ENCODE data around the gene TNNI3K.

The TNNI3K gene

DNA sequence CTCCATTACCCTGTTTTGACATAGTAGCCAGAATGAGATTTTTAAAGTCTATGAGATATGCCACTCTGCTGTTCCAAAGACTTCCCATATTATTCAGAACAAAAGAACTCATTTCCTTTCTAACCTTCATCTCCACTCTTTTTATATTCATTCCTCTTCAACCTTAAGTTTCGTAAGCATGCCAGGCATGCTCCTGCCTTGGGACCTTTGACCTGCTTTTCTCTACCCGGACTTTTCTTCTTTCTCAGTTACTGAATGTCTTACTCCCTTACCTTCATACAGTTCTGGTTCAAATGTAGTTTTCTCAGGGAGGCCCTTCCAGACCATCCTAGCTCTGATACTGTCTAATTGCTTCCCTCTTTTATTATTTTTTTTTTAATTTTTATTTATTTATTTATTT lies 81.1 kb downstream of the TNNI3K start:
- DNase-seq, result no peak

GRCh38 chr1:74317663-74318062 lies 82.5 kb downstream of the TNNI3K start:
- DNase-seq, result no peak

GRCh38 chr1:74323937-74324473 lies 88.8 kb downstream of the TNNI3K start:
- DNase-seq, result no peak

- no peak for DNase-seq
Observed at GRCh38 chr1:74324684-74325448, 89.7 kb downstream of the TNNI3K start.

- DNase-seq, result no peak
Observed at GRCh38 chr1:74328851-74329250, 93.7 kb downstream of the TNNI3K start.

GRCh38 chr1:74333244-74333643 lies 98.1 kb downstream of the TNNI3K start:
- DNase-seq, result no peak

DNA sequence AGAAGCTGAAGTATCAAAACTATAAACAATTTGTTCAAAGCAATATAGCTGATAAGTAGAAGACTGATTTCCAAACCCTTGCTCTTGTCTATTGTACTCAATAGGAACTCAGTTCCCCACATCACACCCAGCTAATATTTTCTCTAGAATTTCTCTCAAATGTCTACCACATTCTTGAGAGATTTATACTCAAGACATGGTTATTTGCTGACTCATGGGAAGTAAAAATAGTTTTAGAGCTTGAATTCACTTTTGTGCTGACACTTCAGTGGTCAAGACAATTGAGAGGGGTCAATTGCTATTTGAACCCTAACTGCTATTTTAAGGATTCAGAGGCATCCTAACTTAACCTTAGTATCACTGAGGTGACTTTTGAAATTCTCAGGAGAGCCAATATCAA lies 99.0 kb downstream of the TNNI3K start:
- no peak for DNase-seq

GRCh38 chr1:74340656-74341055 lies 105.5 kb downstream of the TNNI3K start:
- no peak for DNase-seq

DNA sequence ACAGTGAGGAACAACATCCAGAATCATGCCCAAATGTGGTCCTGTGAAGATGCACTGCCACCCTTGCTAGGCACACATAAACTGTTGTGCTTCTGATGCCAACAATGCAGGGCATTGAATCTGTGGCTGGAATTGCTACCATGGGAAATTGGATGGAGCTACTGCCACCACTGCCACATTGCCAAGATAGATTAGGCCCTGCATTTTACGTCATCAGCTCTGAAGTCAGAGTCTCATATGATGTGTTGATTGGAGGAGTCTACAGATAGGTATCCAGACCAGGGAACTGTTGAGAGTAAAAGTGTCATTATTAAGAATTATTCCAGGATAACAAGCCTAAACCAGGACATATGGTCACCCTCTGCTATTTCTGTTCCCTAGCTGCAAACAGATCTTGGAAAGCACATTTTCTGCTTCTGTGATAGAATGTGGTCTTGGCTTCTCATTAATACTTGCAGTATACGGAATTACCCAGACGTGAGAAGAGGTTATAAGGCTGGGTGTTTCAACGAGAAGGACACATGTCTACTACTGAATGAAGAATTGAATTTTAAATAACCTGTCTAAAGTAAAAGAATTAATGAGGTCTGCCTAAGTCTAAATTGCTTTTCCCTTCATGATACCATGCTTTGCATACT lies 106.6 kb downstream of the TNNI3K start:
- DNase-seq, result no peak

DNA sequence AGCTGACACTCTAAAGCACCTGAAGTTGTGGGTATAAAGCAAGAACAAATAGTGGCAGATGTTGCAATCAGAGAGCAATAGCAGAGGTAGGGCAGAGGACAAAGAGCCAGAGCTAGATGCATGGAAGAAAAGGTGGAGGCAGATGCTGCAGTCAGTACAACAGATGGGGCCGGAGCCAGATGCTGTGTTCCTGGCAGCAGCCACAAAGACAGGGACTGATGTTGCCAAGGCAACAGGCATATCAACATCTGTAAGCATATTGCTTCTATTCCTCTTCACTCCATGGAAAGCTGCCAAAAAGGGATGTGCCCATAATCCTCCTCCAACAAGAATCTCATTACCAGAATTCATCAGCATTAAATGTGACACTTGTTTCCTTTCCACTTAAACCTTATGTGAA lies 108.0 kb downstream of the TNNI3K start:
- no peak for DNase-seq

DNA sequence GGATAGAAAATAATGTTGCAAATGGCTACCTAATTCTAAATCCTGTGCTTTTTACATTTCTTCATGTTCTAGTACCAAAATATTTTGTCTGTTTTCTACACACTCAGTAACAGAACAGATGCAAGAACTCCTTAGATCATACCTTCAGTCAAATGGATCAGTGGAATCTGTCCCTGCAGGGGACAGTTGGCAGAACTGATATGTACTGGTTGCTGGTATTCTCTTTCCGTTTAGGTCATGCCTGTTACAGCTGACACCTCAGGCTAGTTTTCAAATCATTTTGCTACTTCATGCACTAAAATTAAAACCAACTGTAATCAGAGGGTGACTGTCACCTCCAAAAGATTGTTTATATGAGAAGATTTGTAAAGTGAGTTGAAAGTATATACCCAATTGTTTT lies 109.2 kb downstream of the TNNI3K start:
- DNase-seq, result no peak

DNA sequence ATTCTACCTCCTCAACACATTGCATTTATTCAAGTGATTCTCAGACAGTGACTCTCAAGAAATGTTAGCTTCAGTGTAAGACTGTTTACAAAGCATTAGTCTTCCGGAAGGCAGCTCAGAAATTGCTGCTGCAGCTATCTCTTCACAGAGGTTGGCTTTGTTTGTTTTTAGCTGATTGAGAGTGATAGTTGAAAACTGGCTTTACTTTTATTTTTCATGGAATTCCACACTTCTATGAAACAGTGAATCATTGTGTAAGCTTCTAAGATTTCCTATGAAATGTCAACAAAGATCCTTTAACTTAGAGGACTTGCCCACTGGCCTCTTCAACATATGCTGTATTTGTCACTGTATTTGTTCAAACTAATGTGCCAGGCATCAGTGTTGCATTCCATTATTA lies 121.3 kb downstream of the TNNI3K start:
- DNase-seq, result no peak

DNA sequence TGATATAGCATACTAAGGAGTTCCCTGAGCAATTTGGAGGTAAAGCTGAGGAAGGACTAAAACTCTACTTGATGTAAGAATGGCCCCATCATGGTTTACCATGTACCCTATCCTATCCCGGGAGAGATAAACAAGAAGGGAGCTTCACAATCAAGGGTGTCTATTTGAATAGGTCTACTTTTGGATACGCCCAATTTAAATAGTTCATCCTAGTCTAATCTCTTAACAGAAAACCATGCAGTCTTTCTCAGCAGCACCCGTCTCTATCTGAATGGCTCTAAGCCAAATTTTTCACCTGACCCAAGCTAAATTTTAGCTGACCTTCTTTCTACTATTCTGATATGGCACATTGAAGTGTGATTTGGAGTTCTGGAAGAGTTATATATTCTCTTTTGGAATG lies 122.0 kb downstream of the TNNI3K start:
- DNase-seq, result no peak

DNA sequence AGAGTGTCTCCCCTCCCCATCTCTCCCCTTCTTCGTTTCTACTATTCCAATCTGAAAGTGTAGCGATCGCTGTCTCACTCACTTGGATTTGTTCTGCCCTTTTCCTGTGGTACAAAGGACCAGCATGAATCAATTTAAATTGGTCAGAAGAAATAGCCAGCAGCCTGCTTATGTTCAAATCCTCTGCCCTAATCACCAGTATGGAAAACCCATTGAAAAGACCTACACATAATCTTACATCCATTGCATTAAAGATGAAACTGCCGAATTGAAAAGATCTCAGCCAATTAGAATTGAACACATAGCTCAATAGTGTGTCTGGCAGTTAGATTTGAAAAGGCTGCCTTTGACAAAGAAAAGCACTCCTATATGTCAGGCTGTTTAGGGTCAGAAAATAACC lies 122.6 kb downstream of the TNNI3K start:
- DNase-seq, result no peak

DNA sequence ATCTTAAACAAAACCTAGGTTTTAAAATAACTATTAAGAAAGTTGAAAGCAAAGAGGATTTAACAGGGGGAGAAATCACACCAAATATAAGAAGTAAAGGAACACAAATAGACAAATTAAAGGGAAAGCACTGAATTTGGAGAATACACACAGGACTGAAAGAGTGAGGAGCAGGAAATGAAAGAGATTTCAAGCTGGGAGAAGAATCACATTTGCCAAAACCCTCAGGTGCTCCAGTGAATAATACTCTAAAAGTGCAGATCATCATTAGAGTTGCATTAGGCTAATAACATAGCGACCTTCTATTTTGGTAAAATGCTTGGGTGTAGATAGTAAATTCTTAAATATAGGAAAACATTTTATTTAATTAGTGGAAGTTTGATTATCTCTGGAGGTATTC lies 127.5 kb downstream of the TNNI3K start:
- no peak for DNase-seq

DNA sequence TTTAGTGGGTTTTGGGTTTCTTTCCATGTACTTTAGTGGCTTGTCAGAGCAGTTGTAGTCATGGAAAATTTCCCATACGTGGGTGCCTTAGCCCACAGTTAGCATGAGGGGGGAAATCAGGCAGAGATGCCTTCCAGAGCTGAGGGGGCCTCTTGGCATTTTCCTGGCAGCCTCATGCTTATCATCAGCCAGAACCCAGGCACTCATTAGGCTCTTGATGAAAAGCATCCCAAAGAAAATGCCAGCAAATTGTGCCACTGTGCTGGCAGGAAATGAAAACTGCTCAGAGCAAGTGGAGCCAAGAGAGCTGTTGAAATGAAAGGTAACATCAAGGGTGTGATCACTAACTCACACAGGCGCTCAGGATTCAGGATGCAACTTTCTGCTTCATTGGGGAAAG lies 128.0 kb downstream of the TNNI3K start:
- no peak for DNase-seq

GRCh38 chr1:74367175-74367813 lies 132.1 kb downstream of the TNNI3K start:
- DNase-seq, result no peak

DNA sequence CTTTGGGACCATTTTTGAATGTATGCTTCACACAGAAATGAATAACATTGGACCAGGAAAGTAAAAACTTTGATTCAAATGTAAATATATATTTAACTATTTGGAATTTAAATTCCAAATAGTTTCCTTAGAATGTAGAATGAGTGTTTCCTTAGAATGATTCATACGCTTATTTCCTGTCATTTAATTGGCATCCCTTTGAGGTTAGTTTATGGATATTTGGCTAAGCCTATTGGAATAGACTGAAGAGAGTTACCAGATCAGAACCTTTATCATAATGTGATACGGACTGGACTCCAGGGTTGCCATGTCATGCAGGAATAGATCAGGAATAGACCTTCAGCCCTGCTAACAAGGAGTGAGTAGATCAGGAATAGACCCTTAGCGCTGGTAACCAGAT lies 133.1 kb downstream of the TNNI3K start:
- DNase-seq, result no peak

- no peak for DNase-seq
Observed at GRCh38 chr1:74375376-74375775, 140.2 kb downstream of the TNNI3K start.

DNA sequence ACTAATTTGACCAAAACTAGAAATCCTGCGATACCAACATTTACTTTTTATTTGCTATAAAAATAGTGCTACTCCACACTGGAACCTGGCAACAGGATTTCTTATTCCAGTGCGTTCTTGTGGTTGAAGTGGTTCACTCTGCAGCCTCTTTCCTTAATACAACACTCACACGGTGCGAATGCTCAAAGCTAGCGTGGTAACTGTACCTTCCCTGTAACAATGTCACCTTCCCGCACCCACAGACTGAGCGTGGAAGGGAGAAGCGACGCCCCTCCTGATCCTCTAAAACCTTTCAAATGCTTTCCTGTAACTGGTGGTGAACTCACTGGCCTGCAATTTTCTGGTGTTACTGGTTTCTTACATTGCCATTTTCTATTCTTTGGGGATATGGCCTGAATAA lies 145.1 kb downstream of the TNNI3K start:
- DNase-seq, result no peak

- DNase-seq, result no peak
Observed at GRCh38 chr1:74388855-74389254, 153.7 kb downstream of the TNNI3K start.

DNA sequence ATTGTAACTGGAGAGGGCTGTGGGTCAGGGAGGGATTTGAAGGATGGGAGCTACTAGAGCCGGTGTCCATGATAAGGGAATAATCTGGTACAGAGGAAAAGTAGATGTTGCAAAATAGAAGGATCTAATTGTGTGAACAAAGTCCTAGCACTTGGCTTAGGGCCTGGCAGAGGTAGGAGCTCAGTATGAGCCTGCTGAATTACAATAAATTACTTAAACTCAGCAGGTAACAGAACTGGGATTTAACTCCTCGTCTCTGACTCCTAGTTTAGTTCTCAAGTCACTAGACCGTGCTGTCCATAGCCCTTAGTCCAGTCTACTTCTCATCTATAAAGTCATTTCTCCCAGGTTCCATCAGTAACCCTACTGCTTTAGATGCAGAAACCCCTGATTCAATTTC lies 157.0 kb downstream of the TNNI3K start:
- no peak for DNase-seq

GRCh38 chr1:74392840-74393239 lies 157.7 kb downstream of the TNNI3K start:
- no peak for DNase-seq

GRCh38 chr1:74395571-74395970 lies 160.4 kb downstream of the TNNI3K start:
- no peak for DNase-seq
